ENCODE measurements around the gene PRRC1. TPM values are rescaled to one million over a fixed set of nuclear protein-coding genes. Genes with fewer than 3 reads are reported as not detected.

PRRC1 gene
- total RNA-seq, 1 experiment from 2014 or later = 53.2 TPM

- no peak overlapping the region for H2AFZ ChIP-seq (ENCODE audit: low read depth, low read length, poor library complexity, severe bottlenecking)
- no peaks in the 10 kb centered on the region for H3K9me3 ChIP-seq (ENCODE audit: control insufficient read depth in 1 of 2, insufficient read depth in 1 of 2, low read depth in 1 of 2, low read length in 2 of 2)
- DNase-seq (ENCODE audit: low read depth, low spot score) (no peak), ATAC-seq (peak; percentile 63)
- intact Hi-C loops (cut with micrococcal nuclease) = no loop called here
- RAD21 ChIA-PET (ENCODE audit: low non-redundant PET in 1 of 2, low total read pairs in 2 of 2, uncharacterized antibody in 2 of 2, unreplicated experiment in 2 of 2) = no interaction called here
- no peaks in the 10 kb centered on the region for H4K20me1 ChIP-seq (ENCODE audit: insufficient read depth)
- H3K4me2 ChIP-seq (ENCODE audit: low read length) = no peak overlapping the region
- no peaks in the 10 kb centered on the region for H3K79me2 ChIP-seq (ENCODE audit: insufficient read depth, low read length)
- POLR2A ChIA-PET = no interaction called here
- no peak overlapping the region for H3K4me3 ChIP-seq (replicated peaks in 1 of 2; ENCODE audit: low read depth in 1 of 2, low read length in 2 of 2)
- no peaks in the 10 kb centered on the region for H3K4me1 ChIP-seq (ENCODE audit: control insufficient read depth in 1 of 2, insufficient read depth in 2 of 2, low read length in 2 of 2)
- TF ChIP-seq EGR1 (IDR thresholded peaks at IDR 0.05; ENCODE audit: low read depth) (no peak), JUND (IDR thresholded peaks at IDR 0.05) (no peak), RAD21 (IDR thresholded peaks at IDR 0.05; ENCODE audit: low read depth) (peak; percentile 34; the same call in 1 of the 2 replicates), SRF (IDR thresholded peaks at IDR 0.05; ENCODE audit: low read depth) (no peak), REST (IDR thresholded peaks at IDR 0.05; ENCODE audit: low read depth) (no peak), YY1 (IDR thresholded peaks at IDR 0.05; ENCODE audit: extremely low read depth, insufficient replicate concordance, low read depth, low read length) (no peak), ATF3 (IDR thresholded peaks at IDR 0.05) (no peak), SP1 (IDR thresholded peaks at IDR 0.05; ENCODE audit: low read depth) (no peak), POLR2A (IDR thresholded peaks at IDR 0.05; ENCODE audit: borderline replicate concordance, extremely low read depth, insufficient read depth, insufficient read length) (no peak), CTCF (IDR thresholded peaks at IDR 0.05 in 2 of 3, conservative IDR thresholded peaks at IDR 0.05 in 1 of 3; ENCODE audit: borderline replicate concordance in 1 of 3, insufficient read depth in 1 of 3, low read depth in 2 of 3, low read length in 2 of 3) (peak; percentile 17 to 49 (median 29); a peak in 4 of 6 replicates), ZFX (IDR thresholded peaks at IDR 0.05) (no peak)
- H3K27ac ChIP-seq (ENCODE audit: low read depth, low read length) = no peak overlapping the region
- H3K9me2 ChIP-seq (ENCODE audit: insufficient read depth) = no peaks in the 10 kb centered on the region
- H3K27me3 ChIP-seq (ENCODE audit: insufficient read depth, low read length) = no peaks in the 10 kb centered on the region
- no peaks in the 10 kb centered on the region for H3K36me3 ChIP-seq (ENCODE audit: control insufficient read depth in 1 of 2, insufficient read depth in 2 of 2, low read length in 2 of 2)
- CTCF ChIA-PET = interaction anchor here (1.0 to 1.6 kb wide), 3 partner anchors 9 to 15 kb away, joined by 3 to 9 read pairs (median 4); no protein-coding TSS in a partner anchor
- no peak overlapping the region for H3K9ac ChIP-seq (ENCODE audit: low read length)
- no TSS peak for BruUV-seq (replicated peaks)
These were observed 55.5 kb downstream of the PRRC1 start for GRCh38 chr5:127572930-127573329.

Measured in HCT116 (cell line).